ENCODE results near the gene RRP12. TPM values are rescaled to one million over a fixed set of nuclear protein-coding genes. Genes with fewer than 3 reads are reported as not detected.
"Not testable (repeated sequence)": the region's sequence is repeated elsewhere in the genome, so short reads cannot be mapped to it uniquely, and the experiment has no call there.

Gene RRP12
- total RNA-seq, 1 donor from 2014 or later: 15.2 TPM

DNA sequence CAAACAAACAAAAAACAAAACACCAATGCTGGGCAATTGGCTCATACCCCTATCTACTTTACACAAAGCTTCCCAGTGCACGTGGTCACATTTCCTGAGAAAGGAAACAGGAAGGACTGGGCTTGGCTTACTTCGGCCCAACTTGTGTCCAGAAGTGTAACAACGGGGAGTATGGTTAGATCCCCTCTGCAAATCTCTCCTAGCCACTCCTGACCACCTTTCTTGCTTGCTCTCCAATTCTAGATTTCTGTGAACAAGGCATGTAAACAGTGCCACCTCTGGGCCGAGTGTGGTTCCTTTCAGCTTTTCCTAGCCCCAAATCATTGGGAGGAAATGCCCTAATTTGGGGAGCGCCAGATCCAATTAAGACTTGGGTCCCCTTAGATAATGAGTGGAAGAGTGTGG, 45.6 kb downstream of the RRP12 start:
- H3K27ac ChIP-seq (replicated peaks): peak overlapping the region; percentile 52

DNA sequence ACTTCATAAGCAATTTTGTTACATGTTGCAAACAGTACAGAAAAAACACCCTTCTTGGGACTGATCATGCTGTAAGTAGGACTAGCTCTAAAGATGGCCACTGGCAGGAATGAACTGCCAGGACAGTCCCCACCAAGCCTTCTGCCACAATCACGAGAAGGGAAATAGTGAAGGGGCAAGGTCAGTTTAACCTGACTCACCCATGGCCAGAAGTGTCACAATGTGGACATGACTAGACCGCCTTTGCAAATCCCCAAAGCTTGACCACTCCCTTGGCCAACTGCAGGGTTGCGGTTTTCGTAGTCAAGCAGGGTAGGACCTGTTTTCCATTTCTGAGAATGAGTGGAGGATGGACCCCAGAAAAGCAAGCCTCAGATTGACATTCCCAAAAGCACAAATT, 47.2 kb downstream of the RRP12 start:
- TF ChIP-seq, protein P1, sequence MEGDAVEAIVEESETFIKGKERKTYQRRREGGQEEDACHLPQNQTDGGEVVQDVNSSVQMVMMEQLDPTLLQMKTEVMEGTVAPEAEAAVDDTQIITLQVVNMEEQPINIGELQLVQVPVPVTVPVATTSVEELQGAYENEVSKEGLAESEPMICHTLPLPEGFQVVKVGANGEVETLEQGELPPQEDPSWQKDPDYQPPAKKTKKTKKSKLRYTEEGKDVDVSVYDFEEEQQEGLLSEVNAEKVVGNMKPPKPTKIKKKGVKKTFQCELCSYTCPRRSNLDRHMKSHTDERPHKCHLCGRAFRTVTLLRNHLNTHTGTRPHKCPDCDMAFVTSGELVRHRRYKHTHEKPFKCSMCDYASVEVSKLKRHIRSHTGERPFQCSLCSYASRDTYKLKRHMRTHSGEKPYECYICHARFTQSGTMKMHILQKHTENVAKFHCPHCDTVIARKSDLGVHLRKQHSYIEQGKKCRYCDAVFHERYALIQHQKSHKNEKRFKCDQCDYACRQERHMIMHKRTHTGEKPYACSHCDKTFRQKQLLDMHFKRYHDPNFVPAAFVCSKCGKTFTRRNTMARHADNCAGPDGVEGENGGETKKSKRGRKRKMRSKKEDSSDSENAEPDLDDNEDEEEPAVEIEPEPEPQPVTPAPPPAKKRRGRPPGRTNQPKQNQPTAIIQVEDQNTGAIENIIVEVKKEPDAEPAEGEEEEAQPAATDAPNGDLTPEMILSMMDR (IDR thresholded peaks at IDR 0.05; ENCODE audit: borderline replicate concordance): no peak
- Histone ChIP-seq H3K36me3 (peaks cover 25% of the 10 kb centered on the region), H3K27ac (replicated peaks) (no peak overlapping the region), H3K4me1 (peaks cover 21% of the 10 kb centered on the region), H3K4me3 (no peak overlapping the region), H3K9me3 (replicated peaks) (no peaks in the 10 kb centered on the region), H3K27me3 (ENCODE audit: low read depth) (no peaks in the 10 kb centered on the region)
- DNase-seq: no peak
- intact Hi-C loops (cut with micrococcal nuclease): no loop called here

More for the DNA sequence above, 45.6 kb downstream of the RRP12 start:
- H3K4me1 ChIP-seq: peaks cover 21% of the 10 kb centered on the region
- H3K9me3 ChIP-seq (replicated peaks): no peaks in the 10 kb centered on the region
- no peak overlapping the region for H3K4me3 ChIP-seq
- peaks cover 38% of the 10 kb centered on the region for H3K36me3 ChIP-seq
- intact Hi-C loops (cut with micrococcal nuclease): no loop called here
- TF ChIP-seq, protein P1 (IDR thresholded peaks at IDR 0.05; ENCODE audit: borderline replicate concordance): peak; percentile 60
- no peaks in the 10 kb centered on the region for H3K27me3 ChIP-seq (ENCODE audit: low read depth)
- DNase-seq: no peak

- no peak overlapping the region for H3K4me3 ChIP-seq
- intact Hi-C loops (cut with micrococcal nuclease): no loop called here
- TF ChIP-seq, protein P1 (IDR thresholded peaks at IDR 0.05; ENCODE audit: borderline replicate concordance): no peak
- H3K27ac ChIP-seq (replicated peaks): no peak overlapping the region
- H3K9me3 ChIP-seq (replicated peaks): no peaks in the 10 kb centered on the region
- no peak for DNase-seq
- H3K4me1 ChIP-seq: peaks cover 3% of the 10 kb centered on the region
- no peaks in the 10 kb centered on the region for H3K27me3 ChIP-seq (ENCODE audit: low read depth)
- H3K36me3 ChIP-seq: no peaks in the 10 kb centered on the region
Measured at GRCh38 chr10:97349752-97350513, 51.2 kb downstream of the RRP12 start.

DNA sequence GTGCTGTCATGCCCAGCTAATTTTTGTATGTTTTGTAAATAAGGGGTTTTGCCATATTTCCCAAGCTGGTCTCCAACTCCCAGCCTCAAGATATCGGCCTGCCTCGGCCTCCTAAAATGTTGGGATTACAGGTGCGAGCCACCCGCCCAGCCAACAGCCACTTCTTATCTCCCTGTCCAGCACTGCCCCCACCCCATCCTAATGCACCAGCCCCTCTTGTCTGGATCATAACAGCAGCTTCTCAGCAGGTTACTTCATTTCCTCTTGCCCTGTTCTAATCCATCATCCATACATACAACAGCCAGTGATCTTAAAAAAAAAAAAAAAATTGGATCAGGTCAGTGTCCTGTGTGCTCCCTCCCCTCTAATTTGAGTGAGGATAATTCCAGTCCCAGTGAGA, 53.8 kb downstream of the RRP12 start:
- TF ChIP-seq, protein P1 (IDR thresholded peaks at IDR 0.05; ENCODE audit: borderline replicate concordance): no peak

GRCh38 chr10:97343664-97344063, 57.5 kb downstream of the RRP12 start:
- intact Hi-C loops (cut with micrococcal nuclease); H3K4me1 ChIP-seq; H3K36me3 ChIP-seq; H3K27me3 ChIP-seq (ENCODE audit: low read depth); H3K9me3 ChIP-seq (replicated peaks); H3K4me3 ChIP-seq; DNase-seq; H3K27ac ChIP-seq (replicated peaks): not testable (repeated sequence)

More for the DNA sequence above, 53.8 kb downstream of the RRP12 start:
- intact Hi-C loops (cut with micrococcal nuclease): no loop called here
- Histone ChIP-seq H3K36me3 (no peaks in the 10 kb centered on the region), H3K9me3 (replicated peaks) (no peaks in the 10 kb centered on the region), H3K4me3 (no peak overlapping the region), H3K27me3 (ENCODE audit: low read depth) (no peaks in the 10 kb centered on the region), H3K27ac (replicated peaks) (no peak overlapping the region), H3K4me1 (no peaks in the 10 kb centered on the region)
- DNase-seq: no peak

- intact Hi-C loops (cut with micrococcal nuclease): no loop called here
- Histone ChIP-seq H3K4me1 (peaks cover 17% of the 10 kb centered on the region), H3K27me3 (ENCODE audit: low read depth) (no peaks in the 10 kb centered on the region)
Measured at GRCh38 chr10:97341416-97341815, 59.7 kb downstream of the RRP12 start.

More at GRCh38 chr10:97341416-97341815, 59.7 kb downstream of the RRP12 start:
- H3K4me3 ChIP-seq: no peak overlapping the region
- H3K27ac ChIP-seq (replicated peaks): no peak overlapping the region
- TF ChIP-seq, protein P1 (IDR thresholded peaks at IDR 0.05; ENCODE audit: borderline replicate concordance): no peak
- DNase-seq: no peak
- H3K9me3 ChIP-seq (replicated peaks): no peaks in the 10 kb centered on the region
- H3K36me3 ChIP-seq: no peaks in the 10 kb centered on the region

All from left ventricle myocardium inferior (tissue), 1 donor.